HepG2 (cell line): ENCODE results near the gene EOGT. TPM values are rescaled to one million over a fixed set of nuclear protein-coding genes. Genes with fewer than 3 reads are reported as not detected.

ENCODE experiments used
- ATAC-seq: fragments of 200-7000 bp; cut with Tn5 transposase; 3 replicates; pipeline ENCODE4 v1.9.1; 2020; ENCODE audit warnings: mild to moderate bottlenecking, moderate library complexity
- BruUV-seq: library from RNA; stranded (reverse); fragments of 400-500 nt; replicated peaks from 2 replicates; lab custom pipeline; 2021; lab: Mats Ljungman, UMichigan
- CTCF ChIA-PET: fragments of 300-600 bp; formaldehyde crosslinking; extraction: SDS; loops from one replicate; lab custom pipeline; 2021; ENCODE audit warnings: low total read pairs, inconsistent platforms, low intra/inter-chr PET ratio; lab: Yijun Ruan, JAX
- POLR2A ChIA-PET: fragments of 350-600 bp; sonication (Branson Sonifier 250); formaldehyde crosslinking; loops from one replicate; lab custom pipeline; 2020; ENCODE audit warnings: antibody characterized with exemption, inconsistent platforms; lab: Yijun Ruan, JAX
- DNase-seq: peaks from one replicate; pipeline ENCODE4 v3.0.0-alpha.2; 2015; ENCODE audit warnings: low spot score
- FAIRE-seq: peaks from 3 replicates; lab custom pipeline; 2011; peaks lifted over from hg19 to GRCh38; lab: Jason Lieb, UNC
- H2AFZ ChIP-seq: one replicate; pipeline ENCODE4 v1.6.1; 2011; ENCODE audit warnings: low read length, inconsistent platforms
- H3K27ac ChIP-seq: fragments of 300-600 bp; 3 replicates; pipeline ENCODE4 v1.8.0; 2011; ENCODE audit warnings: mixed run types, mild to moderate bottlenecking, mixed read lengths, low read length, inconsistent platforms; ENCODE audit not compliant: insufficient read depth; ENCODE audit errors: extremely low read length
- H3K27me3 ChIP-seq, 2 experiments: fragments of 200-600 bp in 1 of 2; 2 replicates in 1 of 2; 3 replicates in 1 of 2; pipeline versions ENCODE4 v1.6.0 to v1.8.0; 2011; ENCODE audit warnings: low read length in 2 of 2, mild to moderate bottlenecking in 2 of 2, moderate library complexity in 2 of 2, inconsistent platforms in 1 of 2; ENCODE audit not compliant: insufficient read depth in 2 of 2, control insufficient read depth in 1 of 2
- H3K36me3 ChIP-seq, 2 experiments: fragments of 200-600 bp in 1 of 2; replicated peaks in 1 of 2; 2 replicates in 1 of 2; 3 replicates in 1 of 2; pipeline versions ENCODE4 v1.5.1 to v1.8.0; 2011; ENCODE audit warnings: low read length in 2 of 2, inconsistent platforms in 1 of 2; ENCODE audit not compliant: insufficient read depth in 2 of 2, control insufficient read depth in 1 of 2
- H3K4me1 ChIP-seq: 2 replicates; pipeline ENCODE4 v1.5.1; 2012; ENCODE audit warnings: low read length, inconsistent platforms; ENCODE audit not compliant: insufficient read depth
- H3K4me2 ChIP-seq: 2 replicates; pipeline ENCODE4 v1.6.0; 2011; ENCODE audit warnings: low read depth, low read length, inconsistent platforms
- H3K4me3 ChIP-seq, 3 experiments: fragments of 200-600 bp in 1 of 3; sonication (generic), shearing (Covaris generic) in 1 of 3; replicated peaks in 1 of 3; 2 replicates each; pipeline ENCODE4 v1.5.1; 2011 to 2016; ENCODE audit warnings: low read length in 3 of 3, inconsistent platforms in 2 of 3, low read depth in 2 of 3, mild to moderate bottlenecking in 2 of 3, control low read depth in 1 of 3, mixed read lengths in 1 of 3; ENCODE audit not compliant: insufficient read depth in 1 of 3
- H3K79me2 ChIP-seq: one replicate; pipeline ENCODE4 v1.6.1; 2011; ENCODE audit warnings: low read length, inconsistent platforms; ENCODE audit not compliant: insufficient read depth
- H3K9ac ChIP-seq: 2 replicates; pipeline ENCODE4 v1.6.0; 2011; ENCODE audit warnings: mild to moderate bottlenecking, low read depth, low read length, inconsistent platforms; ENCODE audit not compliant: insufficient read depth
- H3K9me3 ChIP-seq: 2 replicates; pipeline ENCODE4 v1.5.1; 2012; ENCODE audit warnings: mild to moderate bottlenecking, low read length
- H4K20me1 ChIP-seq: 2 replicates; pipeline ENCODE4 v1.6.0; 2011; ENCODE audit warnings: inconsistent platforms, mild to moderate bottlenecking, low read length, moderate library complexity; ENCODE audit not compliant: insufficient read depth
- AFF4 ChIP-seq: sonication (generic); formaldehyde crosslinking; IDR thresholded peaks from 2 replicates; pipeline ENCODE4 v1.4.0; 2020; ENCODE audit warnings: missing genetic modification reagents
- AGO2 ChIP-seq: fragments of 200-400 bp; formaldehyde crosslinking; optimal IDR thresholded peaks from 2 replicates; pipeline ENCODE3; 2017; ENCODE audit warnings: mild to moderate bottlenecking, low read depth, low read length, moderate library complexity
- ARID3A ChIP-seq: IDR thresholded peaks from 2 replicates; pipeline ENCODE4 v1.6.1; 2012; ENCODE audit warnings: low read depth, low read length, improper control_type of control experiment
- CC2D1A ChIP-seq: sonication (generic); formaldehyde crosslinking; IDR thresholded peaks from 2 replicates; pipeline ENCODE4 v1.8.1; 2023; ENCODE audit warnings: mild to moderate bottlenecking, missing genetic modification reagents
- MTA1 ChIP-seq: sonication (generic); formaldehyde crosslinking; IDR thresholded peaks from 2 replicates; pipeline ENCODE4 v1.4.0; 2020; ENCODE audit warnings: missing genetic modification reagents, mild to moderate bottlenecking, borderline replicate concordance
- POLR2G ChIP-seq: fragments of 200-400 bp; formaldehyde crosslinking; IDR thresholded peaks from 2 replicates; pipeline ENCODE4 v1.6.1; 2018; ENCODE audit warnings: mild to moderate bottlenecking, low read depth, low read length, moderate library complexity
- ZFP90 ChIP-seq: sonication (generic); formaldehyde crosslinking; IDR thresholded peaks from 2 replicates; pipeline ENCODE4 v1.8.0; 2022; ENCODE audit warnings: missing genetic modification reagents, mild to moderate bottlenecking, inconsistent platforms, borderline replicate concordance
- ZNF747 ChIP-seq: sonication (generic); formaldehyde crosslinking; IDR thresholded peaks from 2 replicates; pipeline ENCODE4 v1.8.1; 2023; ENCODE audit warnings: missing genetic modification reagents, mild to moderate bottlenecking, borderline replicate concordance
- WGBS: methylation state at CpG from one replicate; pipeline ENCODE4 v1.1.6; 2017; ENCODE audit warnings: low lambda C conversion rate; 5-methylcytosine and 5-hydroxymethylcytosine counted together
- in situ Hi-C: cut with HindIII; loops from 2 replicates; pipeline ENCODE4 v1.10.0; 2017; ENCODE audit warnings: low pct_unique_long_range_greater_than_20kb; ENCODE audit not compliant: extremely low pct_ligation_motif_present
- intact Hi-C: fragments of 100-400 bp; cut with micrococcal nuclease; formaldehyde crosslinking; loops from one replicate; pipeline ENCODE4 v1.10.0; 2022; ENCODE audit not compliant: unreplicated experiment
- polyA plus RNA-seq, 8 experiments: library from polyadenylated mRNA; depleted of rRNA in 3 of 8; stranded (reverse) in 7 of 8; unstranded in 1 of 8; fragments of >200 nt; fragmentation: Illumina TruSeq in 4 of 8; extraction: Trizol in 4 of 8; gene quantifications; 2 replicates each; pipeline versions ENCODE4 v1.2.1 to v1.2.3, GENCODE V29; 2011 to 2016; ENCODE audit warnings: low read depth in 4 of 8, missing spikeins in 1 of 8, mixed read lengths in 1 of 8; ENCODE audit not compliant: insufficient read depth in 1 of 8
- total RNA-seq, 5 experiments: library from RNA; depleted of rRNA; stranded (reverse); fragments of >200 nt; fragmentation: Illumina TruSeq; extraction: Trizol; gene quantifications; 2 replicates each; pipeline ENCODE4 v1.2.3, GENCODE V29; 2016; ENCODE audit warnings: low read depth in 1 of 5
- TF ChIP-seq, protein P1 (sequence below): sonication (generic); formaldehyde crosslinking; IDR thresholded peaks from 2 replicates; pipeline ENCODE4 v1.5.0; 2020; ENCODE audit warnings: missing genetic modification reagents
- TF ChIP-seq, protein P2 (sequence below): sonication (generic); formaldehyde crosslinking; IDR thresholded peaks from 2 replicates; pipeline ENCODE4 v1.8.1; 2023; ENCODE audit warnings: mild to moderate bottlenecking, inconsistent platforms, moderate library complexity, missing genetic modification reagents, borderline replicate concordance
- TF ChIP-seq, protein P3 (sequence below): sonication (generic); formaldehyde crosslinking; conservative IDR thresholded peaks from 2 replicates; pipeline ENCODE4 v1.8.1; 2023; ENCODE audit warnings: missing genetic modification reagents
- TF ChIP-seq, protein P4 (sequence below): sonication (generic); formaldehyde crosslinking; IDR thresholded peaks from 2 replicates; pipeline ENCODE4 v1.4.0; 2020; ENCODE audit warnings: missing genetic modification reagents, borderline replicate concordance

Gene EOGT
- total and polyA plus RNA-seq, 2 of the 13 experiments (the other 11 are each of a cell fraction or from before 2014, with no cell fraction given) = 4.5 to 18.6 TPM

- Histone ChIP-seq H3K4me3 (no peak overlapping the region), H3K79me2 (no peaks in the 10 kb centered on the region), H3K9me3 (no peaks in the 10 kb centered on the region), H3K27ac (no peak overlapping the region), H3K4me2 (no peak overlapping the region), H4K20me1 (no peaks in the 10 kb centered on the region), H3K27me3 (no peaks in the 10 kb centered on the region), H3K4me1 (no peaks in the 10 kb centered on the region), H3K9ac (no peak overlapping the region), H2AFZ (no peak overlapping the region), H3K36me3 (peaks cover 9 to 64% of the 10 kb centered on the region in 2 experiments)
- in situ Hi-C loops = no loop called here
- DNase-seq = no peak
- ChIA-PET CTCF (no interaction called here), POLR2A (no interaction called here)
- BruUV-seq = no TSS peak
- ATAC-seq = no peak
- TF ChIP-seq POLR2G = no peak
- TF ChIP-seq MTA1 = no peak
- no peak for TF ChIP-seq ARID3A
- TF ChIP-seq AGO2 = no peak
- TF ChIP-seq, protein P1, sequence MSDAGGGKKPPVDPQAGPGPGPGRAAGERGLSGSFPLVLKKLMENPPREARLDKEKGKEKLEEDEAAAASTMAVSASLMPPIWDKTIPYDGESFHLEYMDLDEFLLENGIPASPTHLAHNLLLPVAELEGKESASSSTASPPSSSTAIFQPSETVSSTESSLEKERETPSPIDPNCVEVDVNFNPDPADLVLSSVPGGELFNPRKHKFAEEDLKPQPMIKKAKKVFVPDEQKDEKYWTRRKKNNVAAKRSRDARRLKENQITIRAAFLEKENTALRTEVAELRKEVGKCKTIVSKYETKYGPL (CRISPR knock-in tag) = no peak
- no peak for TF ChIP-seq AFF4 (CRISPR knock-in tag)
- TF ChIP-seq, protein P2, sequence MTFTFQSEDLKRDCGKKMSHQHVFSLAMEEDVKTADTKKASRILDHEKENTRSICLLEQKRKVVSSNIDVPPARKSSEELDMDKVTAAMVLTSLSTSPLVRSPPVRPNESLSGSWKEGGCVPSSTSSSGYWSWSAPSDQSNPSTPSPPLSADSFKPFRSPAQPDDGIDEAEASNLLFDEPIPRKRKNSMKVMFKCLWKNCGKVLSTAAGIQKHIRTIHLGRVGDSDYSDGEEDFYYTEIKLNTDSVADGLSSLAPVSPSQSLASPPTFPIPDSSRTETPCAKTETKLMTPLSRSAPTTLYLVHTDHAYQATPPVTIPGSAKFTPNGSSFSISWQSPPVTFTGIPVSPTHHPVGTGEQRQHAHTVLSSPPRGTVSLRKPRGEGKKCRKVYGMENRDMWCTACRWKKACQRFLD = no peak
- TF ChIP-seq ZNF747 = no peak
- TF ChIP-seq, protein P3, sequence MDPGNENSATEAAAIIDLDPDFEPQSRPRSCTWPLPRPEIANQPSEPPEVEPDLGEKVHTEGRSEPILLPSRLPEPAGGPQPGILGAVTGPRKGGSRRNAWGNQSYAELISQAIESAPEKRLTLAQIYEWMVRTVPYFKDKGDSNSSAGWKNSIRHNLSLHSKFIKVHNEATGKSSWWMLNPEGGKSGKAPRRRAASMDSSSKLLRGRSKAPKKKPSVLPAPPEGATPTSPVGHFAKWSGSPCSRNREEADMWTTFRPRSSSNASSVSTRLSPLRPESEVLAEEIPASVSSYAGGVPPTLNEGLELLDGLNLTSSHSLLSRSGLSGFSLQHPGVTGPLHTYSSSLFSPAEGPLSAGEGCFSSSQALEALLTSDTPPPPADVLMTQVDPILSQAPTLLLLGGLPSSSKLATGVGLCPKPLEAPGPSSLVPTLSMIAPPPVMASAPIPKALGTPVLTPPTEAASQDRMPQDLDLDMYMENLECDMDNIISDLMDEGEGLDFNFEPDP = no peak
- TF ChIP-seq ZFP90 (CRISPR knock-in tag) = no peak
- no peak for TF ChIP-seq CC2D1A (CRISPR knock-in tag)
- TF ChIP-seq, protein P4, sequence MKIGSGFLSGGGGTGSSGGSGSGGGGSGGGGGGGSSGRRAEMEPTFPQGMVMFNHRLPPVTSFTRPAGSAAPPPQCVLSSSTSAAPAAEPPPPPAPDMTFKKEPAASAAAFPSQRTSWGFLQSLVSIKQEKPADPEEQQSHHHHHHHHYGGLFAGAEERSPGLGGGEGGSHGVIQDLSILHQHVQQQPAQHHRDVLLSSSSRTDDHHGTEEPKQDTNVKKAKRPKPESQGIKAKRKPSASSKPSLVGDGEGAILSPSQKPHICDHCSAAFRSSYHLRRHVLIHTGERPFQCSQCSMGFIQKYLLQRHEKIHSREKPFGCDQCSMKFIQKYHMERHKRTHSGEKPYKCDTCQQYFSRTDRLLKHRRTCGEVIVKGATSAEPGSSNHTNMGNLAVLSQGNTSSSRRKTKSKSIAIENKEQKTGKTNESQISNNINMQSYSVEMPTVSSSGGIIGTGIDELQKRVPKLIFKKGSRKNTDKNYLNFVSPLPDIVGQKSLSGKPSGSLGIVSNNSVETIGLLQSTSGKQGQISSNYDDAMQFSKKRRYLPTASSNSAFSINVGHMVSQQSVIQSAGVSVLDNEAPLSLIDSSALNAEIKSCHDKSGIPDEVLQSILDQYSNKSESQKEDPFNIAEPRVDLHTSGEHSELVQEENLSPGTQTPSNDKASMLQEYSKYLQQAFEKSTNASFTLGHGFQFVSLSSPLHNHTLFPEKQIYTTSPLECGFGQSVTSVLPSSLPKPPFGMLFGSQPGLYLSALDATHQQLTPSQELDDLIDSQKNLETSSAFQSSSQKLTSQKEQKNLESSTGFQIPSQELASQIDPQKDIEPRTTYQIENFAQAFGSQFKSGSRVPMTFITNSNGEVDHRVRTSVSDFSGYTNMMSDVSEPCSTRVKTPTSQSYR (CRISPR knock-in tag) = no peak
- 98% methylated on average over 7 of the region's 7 CpGs for WGBS
- intact Hi-C loops = no loop called here
- FAIRE-seq = no peak
These were observed 20.0 kb upstream of the EOGT start for GRCh38 chr3:69033470-69033869.
